Uterine smooth muscle cell (primary cell): ENCODE results near the gene LRRN2. TPM values are rescaled to one million over a fixed set of nuclear protein-coding genes. Genes with fewer than 3 reads are reported as not detected.

Experiments used
- total RNA-seq: library from RNA; depleted of rRNA; stranded (reverse); fragments of >200 nt; gene quantifications from 2 replicates; pipeline ENCODE4 v1.2.3, GENCODE V29; 2014

Gene LRRN2
- total RNA-seq: under 0.01 TPM in 1 of 2 replicates, not detected in the other

DNA sequence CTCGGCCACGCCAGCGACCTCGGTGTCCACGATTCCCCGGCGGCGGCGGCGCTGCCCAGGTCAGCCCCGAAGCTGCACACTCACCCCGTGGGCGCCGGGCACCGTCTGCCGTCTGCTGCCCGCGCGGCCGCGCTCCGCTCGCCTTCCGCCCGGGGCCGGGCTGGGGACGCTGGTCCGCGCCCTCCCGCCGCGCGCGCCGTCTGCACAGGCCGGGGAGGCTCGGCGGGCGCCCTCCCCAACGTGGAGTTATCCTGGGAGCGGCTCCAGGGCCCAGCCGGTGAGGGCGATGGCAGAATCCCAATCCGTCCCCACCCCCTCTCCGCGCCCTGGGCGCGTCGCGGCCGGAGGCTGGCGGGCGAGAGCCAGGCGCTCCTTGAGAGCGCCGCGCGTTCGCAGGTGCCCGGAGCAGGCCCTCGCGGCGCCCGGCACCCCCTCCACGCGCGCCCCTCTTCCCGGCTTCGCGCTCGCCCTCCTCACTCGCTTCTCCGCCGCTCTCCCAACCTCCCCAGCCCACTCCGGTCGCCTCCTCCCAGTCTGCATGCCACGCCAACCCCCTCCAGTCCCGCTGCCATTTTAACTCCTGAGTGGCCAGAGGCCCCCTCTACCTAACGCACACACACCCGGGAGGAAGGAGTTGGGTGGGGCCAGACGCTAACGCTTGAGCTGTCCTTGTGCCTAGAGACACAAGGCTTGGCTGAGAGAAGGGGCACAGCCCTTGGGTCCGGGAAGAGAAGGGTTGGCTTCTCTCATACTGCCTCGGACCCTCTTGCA lies at the start of gene LRRN2:
Gene LRRN2 (minus strand): TSS at position 503 of the 771 bp plus-strand sequence. CDS start 65,746 bp downstream, outside the sequence.

Other genes with a start within 250 kb of the LRRN2 start
- 2.0 TPM in 2 replicates for gene PIK3C2B, start 190.9 kb downstream of the LRRN2 start, total RNA-seq
- gene MDM4, start 169.3 kb downstream of the LRRN2 start, total RNA-seq: 37.6 and 40.5 TPM in 2 replicates
- 32.6 and 53.6 TPM in 2 replicates for gene NFASC, start 185.1 kb upstream of the LRRN2 start, total RNA-seq